AG10803 (cell line): ENCODE results near the gene SH3BP4.
A peak's percentile ranks its signal among the peaks of the same experiment; 100 is the strongest.

Experiments used
- DNase-seq: peaks from one replicate; pipeline ENCODE4 v3.0.0; 2010; ENCODE audit warnings: low read depth
- H3K4me3 ChIP-seq: 2 replicates; pipeline ENCODE4 v1.5.1; 2011; ENCODE audit warnings: mild to moderate bottlenecking, low read length, control low read depth
- CTCF ChIP-seq: conservative IDR thresholded peaks from 2 replicates; pipeline ENCODE4 v1.5.1; 2011; ENCODE audit warnings: mild to moderate bottlenecking, low read length, control low read depth, inconsistent platforms

Gene SH3BP4

DNA sequence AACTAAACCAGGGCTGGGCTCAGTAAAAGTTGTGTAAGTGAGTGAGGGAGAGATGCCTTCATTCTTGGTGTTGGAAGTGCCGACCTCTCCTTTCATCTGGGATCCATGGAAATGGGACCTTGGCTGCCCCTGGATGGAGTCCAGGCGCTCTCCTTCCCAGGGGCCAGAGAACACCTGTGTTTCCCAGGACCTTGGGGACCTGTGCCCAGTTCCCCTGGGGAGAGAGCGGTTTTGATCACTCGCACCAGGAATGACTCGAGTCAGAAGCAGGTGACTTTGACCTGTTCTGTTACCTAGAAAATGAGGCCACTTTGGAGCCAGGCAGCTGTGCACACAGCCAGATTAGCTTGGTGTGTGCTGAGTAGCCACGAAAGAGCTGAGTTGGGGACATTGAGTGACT is 97.3 kb downstream of the SH3BP4 start:
- no peak for TF ChIP-seq CTCF
- no peak for DNase-seq
- no peak overlapping the region for H3K4me3 ChIP-seq

- DNase-seq = no peak
- no peak overlapping the region for H3K4me3 ChIP-seq
- TF ChIP-seq CTCF = no peak
Observed at GRCh38 chr2:235049719-235050118, 97.9 kb downstream of the SH3BP4 start.

GRCh38 chr2:235050980-235051351 is 99.1 kb downstream of the SH3BP4 start:
- peak; percentile 97 for DNase-seq
- peak; percentile 8; the same call in 1 of the 2 replicates for TF ChIP-seq CTCF

DNA sequence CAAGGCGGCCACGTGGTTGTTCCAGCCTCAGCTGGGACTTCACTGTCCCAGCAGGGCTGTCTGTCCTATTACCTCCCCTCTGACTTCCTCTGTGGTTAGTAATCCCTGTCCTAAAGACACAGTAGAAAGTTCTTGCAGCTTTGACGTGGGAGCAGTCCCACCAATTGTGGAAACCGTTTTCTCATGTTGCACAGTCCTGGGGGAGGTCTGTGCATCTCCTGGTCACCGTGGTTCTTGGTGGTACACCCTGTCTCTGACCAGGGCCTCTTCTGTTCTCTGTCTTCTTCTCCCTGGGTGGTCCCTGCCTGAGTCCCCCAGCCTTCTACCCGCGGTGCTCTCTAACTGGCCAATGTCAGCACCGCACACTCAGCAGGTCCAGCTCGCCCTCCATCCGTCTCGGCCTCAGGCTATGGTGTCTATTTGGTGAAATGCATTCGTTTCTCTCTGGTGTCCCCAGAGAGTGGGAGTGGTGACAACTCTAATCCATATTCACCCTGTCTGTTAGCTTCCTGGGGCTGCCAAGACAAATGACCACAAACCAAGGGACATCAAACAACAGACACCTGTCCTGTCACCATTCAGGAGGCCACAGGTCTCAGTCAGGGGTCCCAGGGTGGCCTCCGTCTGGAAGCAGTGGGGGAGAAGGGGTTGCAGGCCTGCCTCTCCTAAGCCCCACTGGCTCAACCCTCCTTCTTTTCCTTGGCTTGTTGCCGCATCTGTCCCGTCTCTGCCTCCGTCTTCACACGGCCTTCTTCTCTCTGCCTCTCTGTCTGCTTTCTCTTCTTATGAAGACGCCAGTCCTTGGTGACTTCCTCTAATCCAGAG is 99.8 kb downstream of the SH3BP4 start:
- DNase-seq = peak; percentile 42
- no peak for TF ChIP-seq CTCF
- no peak overlapping the region for H3K4me3 ChIP-seq

More at GRCh38 chr2:235050980-235051351, 99.1 kb downstream of the SH3BP4 start:
- no peak overlapping the region for H3K4me3 ChIP-seq

DNA sequence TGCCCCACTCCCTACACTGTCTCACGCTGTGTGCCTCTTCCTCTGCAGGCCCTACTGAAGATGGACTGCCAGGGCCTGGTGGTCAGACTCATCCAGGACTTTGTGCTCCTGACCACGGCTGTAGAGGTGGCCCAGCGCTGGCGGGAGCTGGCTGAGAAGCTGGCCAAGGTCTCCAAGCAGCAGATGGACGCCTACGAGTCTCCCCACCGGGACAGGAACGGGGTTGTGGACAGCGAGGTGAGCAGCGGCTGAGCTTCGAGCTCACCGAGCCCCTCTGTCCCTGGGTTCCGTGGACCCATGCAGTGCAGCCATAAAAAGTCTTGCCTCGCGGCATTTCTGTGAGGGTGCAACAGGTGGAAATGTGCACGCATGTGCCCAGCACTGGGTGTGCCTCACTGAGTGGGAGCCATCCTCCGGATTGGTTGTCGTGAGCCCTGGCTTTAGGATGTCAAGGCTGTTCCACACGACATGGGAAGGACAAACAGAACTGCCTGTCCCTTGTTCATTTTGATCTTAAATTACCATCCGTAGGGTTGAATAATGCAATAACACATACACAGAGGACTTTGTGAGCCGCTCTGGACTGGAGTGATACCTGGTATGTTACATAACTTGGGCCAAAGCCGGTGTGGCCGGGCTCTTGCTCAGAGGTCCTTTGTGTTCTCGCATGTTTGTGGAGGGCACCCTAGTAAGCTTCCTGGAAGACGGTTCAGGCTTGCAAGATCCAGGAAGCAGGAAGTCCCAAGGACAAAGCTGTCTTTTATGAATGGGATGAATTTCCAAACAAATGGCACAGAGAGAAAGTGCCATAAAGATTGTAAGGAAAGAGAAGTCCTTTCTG is 100.9 kb downstream of the SH3BP4 start:
- no peak overlapping the region for H3K4me3 ChIP-seq
- TF ChIP-seq CTCF = no peak
- DNase-seq = no peak

DNA sequence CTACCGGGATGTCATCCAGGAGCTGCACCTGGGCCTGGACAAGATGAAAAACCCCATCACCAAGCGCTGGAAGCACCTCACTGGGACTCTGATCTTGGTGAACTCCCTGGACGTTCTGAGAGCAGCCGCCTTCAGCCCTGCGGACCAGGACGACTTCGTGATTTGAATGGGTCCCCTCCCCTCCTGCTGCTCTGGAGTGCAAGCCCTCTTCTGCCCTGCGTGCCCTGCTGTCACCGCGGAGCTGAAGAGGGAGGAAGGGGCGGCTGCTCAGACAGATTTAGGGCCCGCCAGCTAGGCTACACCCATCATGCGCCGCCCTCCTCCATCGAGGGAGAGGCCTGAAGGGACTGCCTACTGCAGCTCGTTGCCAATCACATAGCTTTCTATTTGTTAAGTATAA is 101.8 kb downstream of the SH3BP4 start:
- H3K4me3 ChIP-seq = no peak overlapping the region
- no peak for DNase-seq
- no peak for TF ChIP-seq CTCF
